PFSK-1 (cell line): Measurements from ENCODE around the gene LOXL1.

Experiments used
- FOXP2 ChIP-seq: optimal IDR thresholded peaks from 2 replicates; pipeline ENCODE3; 2011; ENCODE audit warnings: borderline replicate concordance, control low read depth, inconsistent platforms; ENCODE audit not compliant: insufficient read depth; ENCODE audit errors: extremely low read length, extremely low read depth
- POLR2AphosphoS5 ChIP-seq: IDR thresholded peaks from 2 replicates; pipeline ENCODE4 v1.6.1; 2012; ENCODE audit warnings: low read depth, mild to moderate bottlenecking, control low read depth, low read length, moderate library complexity
- SIN3A ChIP-seq: IDR thresholded peaks from 2 replicates; pipeline ENCODE4 v1.6.1; 2012; ENCODE audit warnings: mild to moderate bottlenecking, low read length, moderate library complexity, borderline replicate concordance; ENCODE audit not compliant: insufficient read depth
- TAF1 ChIP-seq: IDR thresholded peaks from 2 replicates; pipeline ENCODE4 v1.6.1; 2012; ENCODE audit warnings: low read length, control low read depth, borderline replicate concordance; ENCODE audit not compliant: insufficient read depth
- TF ChIP-seq, protein P1 (sequence below), 2 experiments: IDR thresholded peaks; 2 replicates each; pipeline versions ENCODE4 v1.6.1 to v1.8.0; 2011 to 2012; ENCODE audit warnings: low read depth in 2 of 2, low read length in 2 of 2, control low read depth in 1 of 2, inconsistent platforms in 1 of 2, mild to moderate bottlenecking in 1 of 2, moderate library complexity in 1 of 2; ENCODE audit not compliant: insufficient read depth in 1 of 2

DNA sequence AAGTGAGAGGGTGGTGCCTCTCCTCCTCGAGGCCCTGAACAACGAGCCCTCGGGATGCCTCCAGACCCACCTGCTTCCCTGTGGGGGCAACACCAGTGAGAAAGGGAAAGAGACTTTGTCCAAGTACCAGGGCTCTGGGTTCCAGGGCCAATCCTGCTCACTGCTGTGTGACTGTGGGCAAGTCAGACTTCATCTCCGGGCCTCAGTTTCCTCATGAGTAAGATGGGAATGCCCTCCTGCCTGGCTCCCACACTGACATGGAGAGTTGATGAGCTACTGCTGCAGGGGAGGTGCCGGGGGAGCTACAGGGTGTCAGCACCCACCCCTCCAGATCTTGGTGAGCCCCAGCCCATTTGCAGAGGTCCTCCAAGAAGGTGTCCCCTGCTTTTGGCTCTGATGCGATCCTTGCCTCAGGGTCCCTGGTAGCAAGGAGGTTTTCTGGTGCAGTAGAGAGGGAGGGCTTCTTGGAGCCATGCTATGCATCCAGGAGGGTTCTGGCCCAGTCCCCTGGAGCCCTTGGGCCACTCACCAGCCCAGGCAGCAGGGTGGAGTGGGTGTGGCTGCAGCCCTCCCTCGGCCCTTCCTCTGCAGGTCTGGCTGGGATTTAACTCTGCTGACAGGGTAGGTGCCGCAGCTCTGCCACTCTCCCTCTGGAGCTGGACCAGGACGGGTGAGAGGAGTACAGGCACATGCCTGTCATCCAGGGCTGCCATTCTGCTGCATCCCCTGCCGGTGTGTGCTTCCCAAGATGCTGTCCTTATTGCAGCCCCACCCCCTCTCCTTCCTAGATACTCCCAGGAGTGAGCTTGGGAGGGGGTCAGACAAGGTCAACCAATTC, 26.9 kb downstream of the LOXL1 start:
- TF ChIP-seq TAF1: no peak
- no peak for TF ChIP-seq POLR2AphosphoS5
- TF ChIP-seq, protein P1, sequence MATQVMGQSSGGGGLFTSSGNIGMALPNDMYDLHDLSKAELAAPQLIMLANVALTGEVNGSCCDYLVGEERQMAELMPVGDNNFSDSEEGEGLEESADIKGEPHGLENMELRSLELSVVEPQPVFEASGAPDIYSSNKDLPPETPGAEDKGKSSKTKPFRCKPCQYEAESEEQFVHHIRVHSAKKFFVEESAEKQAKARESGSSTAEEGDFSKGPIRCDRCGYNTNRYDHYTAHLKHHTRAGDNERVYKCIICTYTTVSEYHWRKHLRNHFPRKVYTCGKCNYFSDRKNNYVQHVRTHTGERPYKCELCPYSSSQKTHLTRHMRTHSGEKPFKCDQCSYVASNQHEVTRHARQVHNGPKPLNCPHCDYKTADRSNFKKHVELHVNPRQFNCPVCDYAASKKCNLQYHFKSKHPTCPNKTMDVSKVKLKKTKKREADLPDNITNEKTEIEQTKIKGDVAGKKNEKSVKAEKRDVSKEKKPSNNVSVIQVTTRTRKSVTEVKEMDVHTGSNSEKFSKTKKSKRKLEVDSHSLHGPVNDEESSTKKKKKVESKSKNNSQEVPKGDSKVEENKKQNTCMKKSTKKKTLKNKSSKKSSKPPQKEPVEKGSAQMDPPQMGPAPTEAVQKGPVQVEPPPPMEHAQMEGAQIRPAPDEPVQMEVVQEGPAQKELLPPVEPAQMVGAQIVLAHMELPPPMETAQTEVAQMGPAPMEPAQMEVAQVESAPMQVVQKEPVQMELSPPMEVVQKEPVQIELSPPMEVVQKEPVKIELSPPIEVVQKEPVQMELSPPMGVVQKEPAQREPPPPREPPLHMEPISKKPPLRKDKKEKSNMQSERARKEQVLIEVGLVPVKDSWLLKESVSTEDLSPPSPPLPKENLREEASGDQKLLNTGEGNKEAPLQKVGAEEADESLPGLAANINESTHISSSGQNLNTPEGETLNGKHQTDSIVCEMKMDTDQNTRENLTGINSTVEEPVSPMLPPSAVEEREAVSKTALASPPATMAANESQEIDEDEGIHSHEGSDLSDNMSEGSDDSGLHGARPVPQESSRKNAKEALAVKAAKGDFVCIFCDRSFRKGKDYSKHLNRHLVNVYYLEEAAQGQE (IDR thresholded peaks at IDR 0.05; ENCODE audit: insufficient read depth in 1 of 2, low read depth in 2 of 2, low read length in 2 of 2): no peak
- no peak for TF ChIP-seq SIN3A
- no peak for TF ChIP-seq FOXP2
